Activated CD8-positive, alpha-beta T cell treated with anti-CD3 and anti-CD28 coated beads, Interleukin-2, amount 10 ng/mL, durations not matched to agents 7 days and 5 days (primary cell): ENCODE results near the gene SLC28A3. TPM values are rescaled to one million over a fixed set of nuclear protein-coding genes. Genes with fewer than 3 reads are reported as not detected.
"Not testable (repeated sequence)": the region's sequence is repeated elsewhere in the genome, so short reads cannot be mapped to it uniquely, and the experiment has no call there.

ENCODE experiments used
- ATAC-seq: fragments of 150-1000 bp; cut with Tn5 transposase; one replicate; pipeline ENCODE4 v1.10.0; 2021; ENCODE audit warnings: moderate library complexity
- CTCF ChIA-PET: fragments of 350-600 bp; sonication (Branson Sonifier 250); formaldehyde crosslinking; loops from one replicate; lab custom pipeline; 2021; ENCODE audit warnings: antibody characterized with exemption; lab: Charles Lee
- POLR2A ChIA-PET: fragments of 350-600 bp; sonication (Branson Sonifier 250); formaldehyde crosslinking; loops from one replicate; lab custom pipeline; 2021; ENCODE audit warnings: antibody characterized with exemption; lab: Charles Lee
- DNase-seq: peaks from one replicate; pipeline ENCODE4 v3.0.0-alpha.2; 2020
- H3K27ac Mint-ChIP-seq: one replicate; pipeline ENCODE4 v1.8.0; 2021; ENCODE audit warnings: mild to moderate bottlenecking, mixed read lengths
- H3K27me3 Mint-ChIP-seq: one replicate; pipeline ENCODE4 v1.8.0; 2021; ENCODE audit warnings: low read depth, mixed read lengths
- H3K36me3 Mint-ChIP-seq: one replicate; pipeline ENCODE4 v1.8.0; 2021; ENCODE audit warnings: low read depth, mixed read lengths
- H3K4me1 Mint-ChIP-seq: one replicate; pipeline ENCODE4 v1.8.0; 2021; ENCODE audit warnings: low read depth, mixed read lengths
- H3K4me3 Mint-ChIP-seq: one replicate; pipeline ENCODE4 v1.8.0; 2021; ENCODE audit warnings: mild to moderate bottlenecking, mixed read lengths
- H3K9me3 Mint-ChIP-seq: one replicate; pipeline ENCODE4 v1.8.0; 2022; ENCODE audit warnings: mixed read lengths; ENCODE audit not compliant: insufficient read depth
- total RNA-seq, 2 experiments: library from RNA; stranded (reverse); gene quantifications; one replicate each; pipeline ENCODE4 v1.2.3, GENCODE V29; 2021

The SLC28A3 gene
- total RNA-seq, 2 experiments from 2014 or later, result not detected

DNA sequence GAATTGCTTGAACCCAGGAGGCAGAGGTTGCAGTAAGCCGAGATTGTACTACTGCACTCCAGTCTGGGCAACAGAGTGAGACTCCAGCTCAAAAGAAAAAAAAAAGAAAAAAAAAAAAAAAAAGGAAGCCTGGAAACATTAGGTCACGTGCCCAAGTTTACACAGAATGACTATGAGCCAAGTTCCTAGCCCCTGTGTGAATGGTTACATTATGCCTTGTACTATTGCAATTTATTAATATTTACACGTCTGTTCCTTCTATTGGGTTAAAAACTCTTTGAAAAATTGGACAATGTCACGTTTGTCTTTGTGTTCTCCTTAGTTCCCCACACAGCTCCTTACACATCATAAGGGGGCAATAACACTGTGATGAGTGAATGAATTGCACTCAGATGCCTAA lies 33.5 kb upstream of the SLC28A3 start:
- Mint-ChIP-seq H3K27me3 (peaks cover 4% of the 10 kb centered on the region), H3K9me3 (no peaks in the 10 kb centered on the region), H3K36me3 (no peaks in the 10 kb centered on the region), H3K27ac (no peak overlapping the region), H3K4me3 (no peak overlapping the region), H3K4me1 (no peaks in the 10 kb centered on the region)
- ATAC-seq, result no peak
- ChIA-PET POLR2A (no interaction called here), CTCF (no interaction called here)
- DNase-seq, result no peak

DNA sequence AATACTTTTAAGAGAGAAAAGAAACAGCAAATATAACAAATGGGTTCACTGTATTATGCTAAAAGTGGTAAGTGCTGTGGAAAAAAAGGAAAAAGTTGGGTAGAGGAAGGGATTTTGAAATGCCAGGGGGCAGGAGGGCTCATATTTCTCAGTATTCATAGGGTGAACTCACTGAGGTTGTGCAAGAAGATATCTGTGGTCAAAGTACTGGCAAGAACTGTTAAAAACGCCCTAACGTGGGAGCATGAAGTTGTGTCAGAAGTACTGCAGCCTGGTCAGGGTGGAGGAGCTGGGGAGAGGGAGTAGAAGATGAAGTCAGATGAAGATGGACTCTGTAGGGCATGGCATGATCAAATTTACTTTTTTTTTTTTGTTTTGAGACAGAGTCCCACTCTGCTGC lies 31.2 kb upstream of the SLC28A3 start:
- Mint-ChIP-seq H3K9me3 (no peaks in the 10 kb centered on the region), H3K27me3 (peaks cover 4% of the 10 kb centered on the region), H3K36me3 (no peaks in the 10 kb centered on the region), H3K4me1 (no peaks in the 10 kb centered on the region), H3K27ac (no peak overlapping the region), H3K4me3 (no peak overlapping the region)
- DNase-seq, result no peak
- no peak for ATAC-seq
- POLR2A ChIA-PET, result no interaction called here
- CTCF ChIA-PET, result interaction anchor here (1.0 to 1.2 kb wide), 2 partner anchors 199 to 400 kb away, joined by 3 read pairs; no protein-coding TSS in a partner anchor

DNA sequence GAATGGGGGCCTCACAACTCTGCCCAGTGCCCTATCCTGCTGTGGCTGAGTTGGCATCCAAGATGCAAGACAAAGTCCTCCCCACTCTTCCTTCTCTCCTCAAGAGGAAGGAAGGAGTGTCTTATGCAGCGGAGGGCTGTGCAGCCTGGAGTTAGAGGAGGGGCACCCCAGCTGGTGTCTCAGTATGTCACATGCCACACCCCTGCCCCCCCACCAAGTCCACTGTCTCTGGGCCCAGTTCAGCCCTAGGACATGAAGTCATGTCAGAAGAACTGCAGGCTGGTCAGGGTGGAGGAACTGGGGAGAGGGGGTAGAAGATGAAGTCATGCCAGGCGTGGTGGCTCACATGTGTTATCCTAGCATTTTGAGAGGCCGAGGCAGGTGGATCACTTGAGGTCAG lies 28.0 kb upstream of the SLC28A3 start:
- no peaks in the 10 kb centered on the region for H3K36me3 Mint-ChIP-seq
- POLR2A ChIA-PET, result no interaction called here
- DNase-seq (no peak), ATAC-seq (no peak)
- H3K27me3 Mint-ChIP-seq, result no peaks in the 10 kb centered on the region
- H3K27ac Mint-ChIP-seq, result no peak overlapping the region
- no peaks in the 10 kb centered on the region for H3K4me1 Mint-ChIP-seq
- no peak overlapping the region for H3K4me3 Mint-ChIP-seq
- H3K9me3 Mint-ChIP-seq, result no peaks in the 10 kb centered on the region
- CTCF ChIA-PET, result no interaction called here

DNA sequence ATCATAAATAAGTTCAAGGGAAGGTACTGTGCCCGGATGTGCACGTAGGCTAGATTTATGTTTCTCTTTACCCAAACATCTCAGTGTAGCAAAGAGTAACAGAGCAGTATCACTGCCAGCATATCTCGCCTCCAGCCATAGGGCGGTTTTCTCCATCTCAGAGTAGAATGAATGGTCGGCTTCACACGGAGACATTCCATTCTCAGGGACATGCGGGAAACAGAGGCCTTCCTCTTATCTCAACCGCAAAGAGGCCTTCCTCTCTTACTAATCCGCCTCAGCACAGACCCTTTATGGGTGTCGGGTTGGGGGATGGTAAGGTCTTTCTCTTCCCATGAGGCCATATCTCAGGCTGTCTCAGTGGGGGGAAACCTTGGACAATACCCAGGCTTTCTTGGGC lies 27.2 kb upstream of the SLC28A3 start:
- H3K4me3 Mint-ChIP-seq, H3K4me1 Mint-ChIP-seq, H3K27ac Mint-ChIP-seq, H3K36me3 Mint-ChIP-seq, POLR2A ChIA-PET, ATAC-seq, H3K9me3 Mint-ChIP-seq, DNase-seq, CTCF ChIA-PET, H3K27me3 Mint-ChIP-seq: not testable (repeated sequence)

DNA sequence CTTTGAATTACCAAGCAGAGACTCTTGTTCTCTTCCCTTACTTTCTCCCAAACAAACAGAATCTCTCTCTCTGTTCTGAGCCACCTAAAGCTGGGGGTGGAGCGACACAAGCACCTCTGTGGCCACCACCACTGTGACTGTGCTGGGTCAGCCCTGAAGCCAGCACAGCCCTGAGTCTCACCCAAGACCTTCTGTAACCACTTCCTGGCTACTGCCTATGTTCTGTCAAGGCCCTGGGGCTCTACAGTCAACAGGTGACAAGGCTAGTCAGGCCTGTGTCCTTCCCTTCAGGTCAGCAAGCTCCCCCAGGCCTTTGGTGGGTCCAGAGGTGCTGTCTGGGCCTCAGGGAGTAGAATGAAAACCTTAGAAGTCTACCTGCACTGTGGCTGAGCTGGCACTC lies 26.1 kb upstream of the SLC28A3 start:
- ATAC-seq (no peak), DNase-seq (no peak)
- Mint-ChIP-seq H3K27me3 (peaks cover 4% of the 10 kb centered on the region), H3K4me1 (no peaks in the 10 kb centered on the region), H3K4me3 (no peak overlapping the region), H3K9me3 (no peaks in the 10 kb centered on the region), H3K36me3 (no peaks in the 10 kb centered on the region), H3K27ac (no peak overlapping the region)
- ChIA-PET POLR2A (no interaction called here), CTCF (no interaction called here)

DNA sequence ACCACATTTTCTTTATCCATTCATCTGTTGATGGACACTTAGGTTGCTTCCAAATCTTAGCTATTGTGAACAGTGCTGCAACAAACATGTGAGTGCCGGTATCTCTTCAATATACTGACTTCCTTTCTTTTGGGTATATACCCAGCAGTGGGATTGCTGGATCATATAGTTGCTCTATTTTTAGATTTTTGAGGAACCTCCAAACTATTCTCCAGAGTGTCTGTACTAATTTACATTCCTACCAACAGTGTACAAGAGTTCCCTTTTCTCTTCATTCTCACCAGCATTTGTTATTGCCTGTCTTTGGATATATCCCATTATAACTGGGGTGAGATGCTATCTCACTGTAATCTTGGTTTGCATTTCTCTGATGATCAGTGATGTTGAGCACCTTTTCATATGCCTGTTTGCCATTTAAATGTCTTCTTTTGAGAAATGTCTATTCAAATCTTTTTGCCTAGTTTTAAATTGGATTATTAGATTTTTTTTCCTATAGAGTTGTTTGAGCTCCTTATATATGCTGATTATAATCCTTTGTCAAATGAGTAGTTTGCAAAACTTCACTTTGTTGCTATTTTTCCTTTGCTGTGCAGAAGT lies 24.4 kb upstream of the SLC28A3 start:
- POLR2A ChIA-PET, ATAC-seq, H3K4me3 Mint-ChIP-seq, CTCF ChIA-PET, H3K27ac Mint-ChIP-seq, DNase-seq, H3K9me3 Mint-ChIP-seq, H3K36me3 Mint-ChIP-seq, H3K27me3 Mint-ChIP-seq, H3K4me1 Mint-ChIP-seq: not testable (repeated sequence)

DNA sequence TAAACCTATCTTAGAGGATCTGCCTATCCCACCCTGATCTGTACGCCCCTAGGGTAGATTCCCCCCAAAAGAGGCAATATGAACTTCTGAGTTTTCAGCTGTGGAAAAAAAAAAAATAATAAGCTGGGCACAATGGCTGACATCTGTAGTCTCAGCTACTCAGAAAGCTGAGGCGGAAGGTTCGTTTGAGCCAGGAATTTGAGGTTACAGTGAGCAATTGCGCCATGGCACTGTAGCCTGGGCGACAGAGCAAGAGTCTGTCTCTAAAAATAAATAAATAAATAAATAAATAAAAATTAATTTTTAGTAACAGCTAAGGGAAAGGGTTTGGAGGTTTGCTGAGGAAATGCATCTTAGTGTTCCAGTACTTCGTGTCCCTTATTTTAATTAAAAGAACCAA lies 21.1 kb upstream of the SLC28A3 start:
- ATAC-seq (no peak), DNase-seq (no peak)
- CTCF ChIA-PET, result interaction anchor here (1.1 kb wide), 1 partner anchor 100 kb away, joined by 3 read pairs; no protein-coding TSS in a partner anchor
- H3K27ac Mint-ChIP-seq, result no peak overlapping the region
- H3K36me3 Mint-ChIP-seq, result no peaks in the 10 kb centered on the region
- no peaks in the 10 kb centered on the region for H3K4me1 Mint-ChIP-seq
- H3K4me3 Mint-ChIP-seq, result no peak overlapping the region
- POLR2A ChIA-PET, result no interaction called here
- H3K27me3 Mint-ChIP-seq, result peaks cover 4% of the 10 kb centered on the region
- H3K9me3 Mint-ChIP-seq, result no peaks in the 10 kb centered on the region

DNA sequence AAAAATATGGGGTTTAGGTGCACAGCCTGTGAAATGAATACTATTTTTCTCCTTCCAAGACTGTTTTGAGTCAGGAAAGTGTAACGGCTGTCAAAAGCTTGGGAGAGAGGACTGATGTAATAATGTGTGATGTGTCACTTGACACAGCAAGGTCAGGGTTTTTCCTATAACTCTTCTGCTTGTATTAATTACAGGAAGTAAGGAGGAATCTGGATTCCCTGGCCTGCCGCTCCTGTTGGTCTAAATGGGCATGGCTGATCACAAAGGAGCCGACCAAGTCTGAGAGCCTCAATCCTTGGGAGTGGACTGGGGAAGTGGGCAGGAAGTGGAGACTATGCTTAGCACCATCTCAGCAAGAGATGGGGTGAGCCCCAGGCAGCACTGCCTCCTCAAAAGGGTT lies 16.7 kb upstream of the SLC28A3 start:
- ATAC-seq (no peak), DNase-seq (no peak)
- H3K4me1 Mint-ChIP-seq, result no peaks in the 10 kb centered on the region
- ChIA-PET POLR2A (no interaction called here), CTCF (interaction anchor here (1.3 kb wide), 1 partner anchor 40 kb away, joined by 4 read pairs; no protein-coding TSS in a partner anchor)
- H3K9me3 Mint-ChIP-seq, result no peaks in the 10 kb centered on the region
- H3K36me3 Mint-ChIP-seq, result no peaks in the 10 kb centered on the region
- H3K4me3 Mint-ChIP-seq, result no peak overlapping the region
- H3K27ac Mint-ChIP-seq, result no peak overlapping the region
- peaks cover 2% of the 10 kb centered on the region for H3K27me3 Mint-ChIP-seq

DNA sequence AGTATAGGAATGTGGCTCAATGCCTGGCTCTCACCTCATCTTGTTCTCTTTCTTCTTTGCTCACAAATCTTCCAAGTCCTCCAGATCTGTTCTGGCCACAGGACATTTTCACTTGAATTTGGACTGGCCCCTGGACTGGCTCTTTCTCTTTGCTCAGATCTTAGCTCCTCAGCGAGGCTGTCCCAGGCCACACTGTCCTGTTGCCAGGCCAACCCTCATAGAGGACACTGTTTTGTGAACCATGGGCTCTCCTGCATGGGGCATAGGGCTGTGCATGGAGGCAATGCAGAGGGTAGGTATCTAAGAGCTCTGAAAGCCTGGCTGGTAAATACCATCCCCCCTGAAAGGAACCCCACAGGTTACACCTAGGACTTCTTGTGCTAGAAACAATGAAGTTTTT lies 13.5 kb upstream of the SLC28A3 start:
- no peak overlapping the region for H3K4me3 Mint-ChIP-seq
- no peaks in the 10 kb centered on the region for H3K36me3 Mint-ChIP-seq
- no peak for DNase-seq
- H3K9me3 Mint-ChIP-seq, result no peaks in the 10 kb centered on the region
- H3K27ac Mint-ChIP-seq, result no peak overlapping the region
- ATAC-seq, result no peak
- no peaks in the 10 kb centered on the region for H3K27me3 Mint-ChIP-seq
- no peaks in the 10 kb centered on the region for H3K4me1 Mint-ChIP-seq
- POLR2A ChIA-PET, result no interaction called here
- CTCF ChIA-PET, result no interaction called here

DNA sequence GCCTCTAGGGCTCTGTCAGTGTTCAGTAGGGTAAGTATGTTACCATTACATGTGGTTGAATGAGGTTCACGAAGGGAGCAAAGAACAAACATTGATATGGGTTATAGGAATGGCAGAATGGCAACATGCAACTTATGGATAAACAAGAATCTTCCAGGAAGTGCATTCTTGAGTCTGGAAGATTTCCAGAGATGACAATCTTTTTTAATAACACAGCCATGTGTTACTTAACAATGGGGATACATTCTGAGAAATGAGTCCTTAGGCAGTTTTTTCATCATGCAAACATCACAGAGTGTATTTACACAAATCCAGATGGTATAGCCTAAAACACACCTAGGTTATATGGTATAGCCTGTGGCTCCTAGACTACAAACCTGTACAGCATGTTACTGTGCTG lies 9.1 kb upstream of the SLC28A3 start:
- Mint-ChIP-seq H3K9me3 (no peaks in the 10 kb centered on the region), H3K4me3 (no peak overlapping the region), H3K36me3 (no peaks in the 10 kb centered on the region), H3K27me3 (peaks cover 11% of the 10 kb centered on the region), H3K4me1 (no peaks in the 10 kb centered on the region), H3K27ac (no peak overlapping the region)
- ChIA-PET CTCF (no interaction called here), POLR2A (no interaction called here)
- ATAC-seq (no peak), DNase-seq (no peak)

DNA sequence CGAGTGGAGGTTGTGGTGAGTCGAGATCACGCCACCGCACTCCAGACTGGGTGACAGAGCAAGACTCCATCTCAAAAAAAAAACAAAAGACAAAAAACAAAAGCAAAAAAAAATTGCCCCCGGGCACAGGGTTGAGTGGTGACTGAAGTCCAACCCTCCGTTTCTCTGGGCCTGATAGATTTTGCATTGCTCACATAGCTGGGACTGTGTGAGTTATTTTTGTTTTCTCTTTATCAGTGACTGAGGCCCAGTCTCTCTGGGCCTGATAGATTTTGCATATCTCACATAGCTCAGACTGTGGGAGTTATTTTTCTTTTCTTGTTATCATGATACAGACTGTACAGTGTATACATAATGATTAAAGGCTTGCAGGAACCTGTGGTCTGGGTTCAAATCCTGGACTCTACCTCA lies 2.6 kb upstream of the SLC28A3 start:
- no peaks in the 10 kb centered on the region for H3K4me1 Mint-ChIP-seq
- H3K27ac Mint-ChIP-seq, result no peak overlapping the region
- peaks cover 14% of the 10 kb centered on the region for H3K27me3 Mint-ChIP-seq
- ATAC-seq (no peak), DNase-seq (no peak)
- POLR2A ChIA-PET, result interaction anchor here (0.6 kb wide), 1 partner anchor 132 kb away, joined by 3 read pairs; no protein-coding TSS in a partner anchor
- CTCF ChIA-PET, result no interaction called here
- no peaks in the 10 kb centered on the region for H3K9me3 Mint-ChIP-seq
- H3K4me3 Mint-ChIP-seq, result no peak overlapping the region
- no peaks in the 10 kb centered on the region for H3K36me3 Mint-ChIP-seq

DNA sequence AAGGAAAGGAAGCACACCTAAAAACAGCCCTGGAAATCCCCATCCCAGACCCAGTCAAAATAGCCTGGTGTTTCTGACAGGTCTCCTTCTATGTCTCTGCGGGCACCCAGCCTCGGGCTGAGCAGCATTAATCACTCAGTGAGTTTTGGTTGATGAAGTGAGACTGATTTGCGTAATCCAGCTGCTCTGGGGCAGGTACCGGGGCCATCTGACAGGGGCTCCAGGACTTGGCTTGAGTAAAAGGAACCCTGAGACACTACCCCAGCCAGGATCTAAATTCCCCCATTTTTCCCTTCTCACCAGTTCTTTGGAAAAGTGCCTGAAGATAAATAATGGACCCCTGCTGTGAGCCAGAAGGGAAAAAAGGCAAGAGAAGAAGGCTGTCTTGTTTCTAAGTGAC lies 596 bp downstream of the SLC28A3 start:
- H3K4me1 Mint-ChIP-seq, result no peaks in the 10 kb centered on the region
- no peak for ATAC-seq
- no peak overlapping the region for H3K4me3 Mint-ChIP-seq
- H3K27me3 Mint-ChIP-seq, result peaks cover 7% of the 10 kb centered on the region
- H3K27ac Mint-ChIP-seq, result no peak overlapping the region
- ChIA-PET CTCF (no interaction called here), POLR2A (no interaction called here)
- H3K36me3 Mint-ChIP-seq, result no peaks in the 10 kb centered on the region
- no peaks in the 10 kb centered on the region for H3K9me3 Mint-ChIP-seq
- DNase-seq, result no peak

DNA sequence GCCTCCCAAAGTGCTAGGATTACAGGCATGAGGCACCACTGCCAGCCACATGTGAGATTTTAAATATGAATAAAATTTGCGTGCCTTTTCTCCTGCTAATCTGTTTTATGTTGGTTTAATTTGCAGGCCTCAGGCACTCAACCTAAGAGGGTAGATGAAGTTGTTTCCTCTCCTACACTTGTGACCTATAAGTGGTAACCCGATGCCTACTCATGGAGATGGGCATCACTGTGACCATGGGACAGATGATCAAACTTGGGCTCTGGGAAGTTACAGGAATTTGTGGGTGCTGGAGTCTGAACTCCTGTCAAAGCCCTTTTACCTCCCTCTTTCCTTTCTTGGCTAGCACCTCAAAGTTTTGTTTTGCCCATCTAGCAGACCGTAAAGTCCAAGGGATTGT lies 1.1 kb downstream of the SLC28A3 start:
- Mint-ChIP-seq H3K4me3 (no peak overlapping the region), H3K36me3 (no peaks in the 10 kb centered on the region), H3K9me3 (no peaks in the 10 kb centered on the region), H3K27ac (no peak overlapping the region), H3K4me1 (no peaks in the 10 kb centered on the region), H3K27me3 (peaks cover 2% of the 10 kb centered on the region)
- DNase-seq (no peak), ATAC-seq (no peak)
- ChIA-PET CTCF (no interaction called here), POLR2A (no interaction called here)
